Esophagus squamous epithelium (tissue), 5 donors: ENCODE measurements around the gene MED13L. TPM values are rescaled to one million over a fixed set of nuclear protein-coding genes. Genes with fewer than 3 reads are reported as not detected.

Source experiments
- DNase-seq: peaks from one replicate; lab custom pipeline; 2025; lab: John Stamatoyannopoulos, UW
- H3K27ac ChIP-seq, 4 donors: fragments of 200-600 bp; sonication (generic); one replicate each; pipeline ENCODE4 v1.5.1; 2016 to 2019; ENCODE audit warnings: mild to moderate bottlenecking in 1 of 4
- H3K27me3 ChIP-seq, 4 donors: fragments of 200-600 bp; sonication (generic); 1 replicate in 3 of 4; 2 replicates in 1 of 4; pipeline versions ENCODE4 v1.5.1 to v1.6.0; 2017 to 2021; ENCODE audit warnings: antibody characterized with exemption in 1 of 4
- H3K36me3 ChIP-seq, 3 donors: fragments of 200-600 bp; sonication (generic); one replicate each; pipeline ENCODE4 v1.5.1; 2016 to 2019
- H3K4me1 ChIP-seq, 3 donors: fragments of 200-600 bp; sonication (generic); one replicate each; pipeline ENCODE4 v1.5.1; 2017 to 2019
- H3K4me3 ChIP-seq, 4 donors: fragments of 200-600 bp; sonication (generic); 1 replicate in 3 of 4; 2 replicates in 1 of 4; pipeline ENCODE4 v1.5.1; 2016 to 2019; ENCODE audit warnings: mild to moderate bottlenecking in 2 of 4, moderate library complexity in 1 of 4
- H3K9me3 ChIP-seq, 3 donors: fragments of 200-600 bp; sonication (generic); one replicate each; pipeline ENCODE4 v1.5.1; 2016 to 2019
- CTCF ChIP-seq, 6 experiments: fragments of 450-650 bp in 4 of 6; fragments of 200-600 bp in 2 of 6; sonication (generic) in 2 of 6; IDR thresholded peaks; one replicate each; pipeline ENCODE4 v1.5.1; 2016 to 2019; ENCODE audit warnings: antibody characterized with exemption in 6 of 6, mild to moderate bottlenecking in 4 of 6, moderate library complexity in 4 of 6
- POLR2A ChIP-seq, 4 donors: fragments of 450-650 bp; IDR thresholded peaks; one replicate each; pipeline ENCODE4 v1.6.1; 2017; ENCODE audit warnings: antibody characterized with exemption in 4 of 4, mild to moderate bottlenecking in 4 of 4, moderate library complexity in 3 of 4
- WGBS, 2 donors: methylation state at CpG; one replicate each; pipeline ENCODE4 v1.1.5; 2018; 5-methylcytosine and 5-hydroxymethylcytosine counted together
- intact Hi-C: fragments of 100-400 bp; cut with DNase I; formaldehyde crosslinking; loops from one replicate; pipeline ENCODE4 v1.15.0; 2022
- total RNA-seq, 4 donors: library from RNA; depleted of rRNA; stranded (reverse); fragments of >200 nt; gene quantifications; one replicate each; pipeline ENCODE4 v1.1.0, GENCODE V29; 2016
- donor health status: DM: yes; HTN: yes; CAD: no.

The MED13L gene
- total RNA-seq, 4 donors from 2014 or later = 52.2 to 137 (median 62.1) TPM

DNA sequence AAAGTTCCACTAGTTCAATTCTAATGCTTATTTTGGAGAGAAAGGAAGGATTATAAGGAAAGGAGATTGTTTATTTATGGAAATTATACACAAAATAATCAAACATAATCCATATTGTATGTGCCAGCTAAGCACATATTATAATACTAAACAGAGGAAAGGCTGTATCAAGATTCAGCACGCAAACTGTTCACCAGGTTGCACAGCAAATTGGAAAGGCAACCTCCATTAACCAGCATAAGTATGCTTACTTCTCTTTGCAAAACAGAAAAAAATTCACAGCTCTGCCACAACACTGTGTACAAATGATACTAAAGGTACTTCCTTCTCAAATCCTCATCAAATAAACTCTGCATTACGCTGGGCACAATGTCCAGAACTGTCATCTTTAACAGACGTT is 146.3 kb downstream of the MED13L start:
- H3K27ac ChIP-seq = no peak overlapping the region
- intact Hi-C loops = no loop called here

DNA sequence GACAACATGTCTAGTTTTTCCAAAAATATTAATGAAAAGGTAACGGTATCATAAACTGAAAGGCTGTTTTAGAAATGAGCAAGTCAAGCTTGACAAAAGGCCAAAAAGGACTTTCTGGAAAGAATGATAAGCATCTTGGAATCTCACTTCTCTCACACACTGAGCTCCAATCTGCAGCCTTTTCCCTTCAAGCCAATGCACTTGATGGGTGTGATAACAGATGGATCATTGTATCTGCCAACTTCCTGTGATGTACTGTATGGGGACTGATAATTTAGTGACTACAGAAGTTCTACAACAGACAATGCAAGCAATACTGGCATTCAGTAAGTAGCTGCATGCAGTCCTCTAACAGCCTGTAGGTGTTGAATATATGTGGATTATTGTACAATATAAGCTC is 147.1 kb downstream of the MED13L start:
- no peak for DNase-seq
- 40 to 53% methylated on average over 1 of the region's 1 CpG for WGBS, 2 donors
- Histone ChIP-seq H3K9me3 (no peaks in the 10 kb centered on the region), H3K36me3 (no peaks in the 10 kb centered on the region), H3K4me3 (no peak overlapping the region), H3K27me3 (no peaks in the 10 kb centered on the region), H3K27ac (no peak overlapping the region), H3K4me1 (peaks cover 12 to 78% (median 31%) of the 10 kb centered on the region in 3 donors)
- intact Hi-C loops = no loop called here
- TF ChIP-seq CTCF (IDR thresholded peaks at IDR 0.05) (no peak), POLR2A (IDR thresholded peaks at IDR 0.05) (no peak)

More for the DNA sequence above, 146.3 kb downstream of the MED13L start:
- 79 to 95% methylated on average over 3 of the region's 3 CpGs for WGBS, 2 donors
- no peak for DNase-seq
- TF ChIP-seq CTCF (IDR thresholded peaks at IDR 0.05) = no peak
- TF ChIP-seq POLR2A (IDR thresholded peaks at IDR 0.05) = no peak
- Histone ChIP-seq H3K4me3 (no peak overlapping the region), H3K36me3 (no peaks in the 10 kb centered on the region), H3K27me3 (no peaks in the 10 kb centered on the region), H3K4me1 (peaks cover 12 to 78% (median 34%) of the 10 kb centered on the region in 3 donors), H3K9me3 (no peaks in the 10 kb centered on the region)

DNA sequence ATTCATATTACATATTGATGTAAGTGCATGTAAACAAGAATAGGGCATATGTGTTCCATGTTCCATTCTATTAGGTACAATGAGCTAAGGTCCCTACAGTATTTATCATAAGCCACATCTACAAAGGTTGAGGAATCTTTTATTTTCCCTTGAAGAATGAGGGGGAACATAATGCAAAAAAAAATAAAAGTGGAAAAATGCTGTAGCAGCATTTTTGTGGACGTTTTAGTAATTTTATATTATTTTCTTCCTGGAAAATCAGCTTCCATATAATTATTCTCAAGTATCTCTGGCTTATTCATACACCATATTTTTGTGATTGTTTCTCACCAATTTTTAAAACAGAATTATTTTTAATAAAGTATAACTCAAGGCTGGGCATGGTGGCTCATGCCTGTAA is 148.7 kb downstream of the MED13L start:
- no peak overlapping the region for H3K27ac ChIP-seq
- TF ChIP-seq POLR2A (IDR thresholded peaks at IDR 0.05) (no peak), CTCF (IDR thresholded peaks at IDR 0.05) (no peak)
- no peak for DNase-seq
- 39 to 61% methylated on average over 1 of the region's 1 CpG for WGBS, 2 donors
- H3K4me1 ChIP-seq = peaks cover 14 to 76% (median 29%) of the 10 kb centered on the region in 3 donors
- H3K27me3 ChIP-seq = no peaks in the 10 kb centered on the region
- H3K4me3 ChIP-seq = no peak overlapping the region
- intact Hi-C loops = no loop called here
- no peaks in the 10 kb centered on the region for H3K36me3 ChIP-seq
- no peaks in the 10 kb centered on the region for H3K9me3 ChIP-seq

DNA sequence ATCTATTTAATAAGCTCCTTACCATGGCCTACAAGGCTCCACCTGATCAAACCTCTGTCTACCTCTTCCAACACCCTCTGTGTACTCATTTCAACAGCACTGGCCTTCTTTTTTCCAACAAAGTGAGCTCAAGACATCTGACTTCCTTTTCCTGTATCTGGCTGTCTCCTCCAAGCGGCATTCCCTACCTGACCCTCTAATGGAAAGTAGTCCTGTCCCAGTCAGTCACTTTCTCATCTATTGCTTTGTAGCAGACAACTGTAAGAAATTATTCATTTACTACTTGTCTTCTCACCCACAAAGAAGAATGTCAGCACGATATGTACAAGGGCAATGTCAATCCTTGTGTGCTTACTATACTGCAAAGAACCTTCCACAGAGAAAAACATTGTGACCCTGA is 149.6 kb downstream of the MED13L start:
- TF ChIP-seq CTCF (IDR thresholded peaks at IDR 0.05) (no peak), POLR2A (IDR thresholded peaks at IDR 0.05) (no peak)
- no peak for DNase-seq
- Histone ChIP-seq H3K36me3 (no peaks in the 10 kb centered on the region), H3K4me3 (no peak overlapping the region), H3K27ac (no peak overlapping the region), H3K27me3 (no peaks in the 10 kb centered on the region), H3K4me1 (peaks cover 16 to 76% (median 29%) of the 10 kb centered on the region in 3 donors), H3K9me3 (no peaks in the 10 kb centered on the region)
- intact Hi-C loops = no loop called here
- 67 to 89% methylated on average over 2 of the region's 2 CpGs for WGBS, 2 donors

GRCh38 chr12:116126610-116127009 is 150.9 kb downstream of the MED13L start:
- peaks cover 19 to 76% (median 32%) of the 10 kb centered on the region in 3 donors for H3K4me1 ChIP-seq
- intact Hi-C loops = no loop called here
- H3K27ac ChIP-seq = no peak overlapping the region
- H3K36me3 ChIP-seq = no peaks in the 10 kb centered on the region
- no peaks in the 10 kb centered on the region for H3K27me3 ChIP-seq
- no peak for DNase-seq
- H3K9me3 ChIP-seq = no peaks in the 10 kb centered on the region
- no peak for TF ChIP-seq POLR2A (IDR thresholded peaks at IDR 0.05)
- TF ChIP-seq CTCF (IDR thresholded peaks at IDR 0.05) = no peak
- H3K4me3 ChIP-seq = no peak overlapping the region
